Mucosa of rectum (tissue), 2 donors: Measurements from ENCODE around the gene KANSL3.
A peak's percentile ranks its signal among the peaks of the same experiment; 100 is the strongest.
"Not testable (repeated sequence)": the region's sequence is repeated elsewhere in the genome, so short reads cannot be mapped to it uniquely, and the experiment has no call there.

Experiments
- H3K27ac ChIP-seq, 2 donors: one replicate each; pipeline ENCODE4 v1.7.0; 2013; ENCODE audit warnings: inconsistent platforms in 2 of 2, low read depth in 2 of 2, low read length in 2 of 2
- H3K27me3 ChIP-seq, 2 donors: one replicate each; pipeline ENCODE4 v1.7.0; 2013; ENCODE audit warnings: low read length in 2 of 2; ENCODE audit not compliant: control insufficient read depth in 2 of 2, insufficient read depth in 2 of 2
- H3K36me3 ChIP-seq, 2 donors: one replicate each; pipeline ENCODE4 v1.7.0; 2013; ENCODE audit warnings: low read length in 2 of 2; ENCODE audit not compliant: control insufficient read depth in 2 of 2, insufficient read depth in 2 of 2
- H3K4me1 ChIP-seq, 2 donors: one replicate each; pipeline ENCODE4 v1.7.0; 2013; ENCODE audit warnings: low read length in 2 of 2, mild to moderate bottlenecking in 1 of 2; ENCODE audit not compliant: control insufficient read depth in 2 of 2, insufficient read depth in 2 of 2
- H3K4me3 ChIP-seq, 2 donors: one replicate each; pipeline ENCODE4 v1.7.0; 2013; ENCODE audit warnings: low read length in 2 of 2
- H3K9ac ChIP-seq, 2 donors: one replicate each; pipeline ENCODE4 v1.7.0; 2013; ENCODE audit warnings: low read length in 2 of 2, low read depth in 1 of 2, mild to moderate bottlenecking in 1 of 2
- H3K9me3 ChIP-seq, 2 donors: one replicate each; pipeline ENCODE4 v1.7.0; 2013; ENCODE audit warnings: low read length in 2 of 2; ENCODE audit not compliant: control insufficient read depth in 2 of 2
- donor health status: healthy.
- donor health status: Normal muscosa, but diverticular disease.

Gene KANSL3

DNA sequence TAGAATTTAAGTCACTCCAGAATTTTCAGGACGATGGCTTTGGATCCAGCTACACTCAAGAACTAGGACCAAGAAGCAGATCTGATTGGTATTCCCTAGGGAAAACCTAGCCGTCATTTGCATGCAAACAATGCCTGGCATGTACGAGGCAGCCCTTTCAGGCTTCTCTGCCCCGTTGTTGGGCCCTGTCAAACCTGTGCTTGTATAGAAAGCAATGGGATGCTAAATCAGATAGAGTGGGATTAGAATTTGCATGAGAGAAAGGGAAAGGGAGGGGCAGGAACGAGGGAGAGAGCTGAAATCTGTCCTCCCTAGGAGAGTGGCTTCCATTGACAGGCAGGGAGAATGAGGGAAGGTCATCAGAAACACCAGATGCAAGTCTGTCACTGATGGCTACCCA lies 73.0 kb downstream of the KANSL3 start:
- Histone ChIP-seq H3K27me3 (no peaks in the 10 kb centered on the region), H3K36me3 (no peaks in the 10 kb centered on the region), H3K27ac (no peak overlapping the region), H3K9me3 (no peaks in the 10 kb centered on the region), H3K9ac (no peak overlapping the region), H3K4me1 (no peaks in the 10 kb centered on the region), H3K4me3 (no peak overlapping the region)

DNA sequence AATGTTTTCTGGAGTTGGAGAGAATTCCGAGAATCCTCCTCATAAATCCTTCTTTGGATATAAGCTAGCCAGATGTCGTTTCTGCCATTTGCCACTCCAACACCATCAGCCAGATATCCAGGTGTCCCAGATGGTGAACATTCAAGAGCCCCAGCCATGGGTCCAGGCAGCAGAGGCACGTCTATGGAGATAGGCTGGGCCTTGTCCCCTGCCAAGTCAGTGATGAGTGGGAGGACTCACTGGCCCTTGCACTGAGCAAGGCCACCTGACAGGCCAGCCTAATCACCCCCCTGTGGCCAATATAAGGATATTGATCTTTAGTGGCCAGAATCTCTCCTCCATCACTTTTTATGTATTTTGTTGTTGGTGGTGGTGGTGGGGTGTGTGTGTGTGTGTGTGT lies 73.5 kb downstream of the KANSL3 start:
- Histone ChIP-seq H3K9me3 (no peaks in the 10 kb centered on the region), H3K27me3 (no peaks in the 10 kb centered on the region), H3K4me1 (no peaks in the 10 kb centered on the region), H3K36me3 (no peaks in the 10 kb centered on the region), H3K9ac (no peak overlapping the region), H3K27ac (no peak overlapping the region), H3K4me3 (no peak overlapping the region)

DNA sequence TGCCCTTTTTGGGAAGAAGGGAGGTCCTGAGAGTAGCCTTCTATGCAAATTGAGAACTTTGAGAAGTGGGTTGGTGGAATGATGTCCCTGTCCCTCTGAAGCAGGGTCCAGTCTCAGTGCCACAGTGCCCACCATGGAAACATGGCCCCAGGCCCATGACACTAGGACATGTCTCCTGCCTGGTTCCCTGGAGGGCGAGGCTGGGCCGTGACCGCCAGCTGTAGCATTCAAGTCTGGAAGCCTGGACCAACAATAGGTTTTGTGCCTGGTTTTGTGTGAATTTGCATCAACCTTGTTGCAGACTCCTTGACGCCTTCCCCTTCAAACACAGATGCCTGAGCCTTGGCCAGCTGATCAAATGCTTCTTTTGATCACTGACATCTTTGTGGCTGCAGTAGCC lies 74.1 kb downstream of the KANSL3 start:
- Histone ChIP-seq H3K36me3 (no peaks in the 10 kb centered on the region), H3K9me3 (no peaks in the 10 kb centered on the region), H3K4me1 (no peaks in the 10 kb centered on the region), H3K9ac (no peak overlapping the region), H3K27ac (no peak overlapping the region), H3K27me3 (no peaks in the 10 kb centered on the region), H3K4me3 (no peak overlapping the region)

DNA sequence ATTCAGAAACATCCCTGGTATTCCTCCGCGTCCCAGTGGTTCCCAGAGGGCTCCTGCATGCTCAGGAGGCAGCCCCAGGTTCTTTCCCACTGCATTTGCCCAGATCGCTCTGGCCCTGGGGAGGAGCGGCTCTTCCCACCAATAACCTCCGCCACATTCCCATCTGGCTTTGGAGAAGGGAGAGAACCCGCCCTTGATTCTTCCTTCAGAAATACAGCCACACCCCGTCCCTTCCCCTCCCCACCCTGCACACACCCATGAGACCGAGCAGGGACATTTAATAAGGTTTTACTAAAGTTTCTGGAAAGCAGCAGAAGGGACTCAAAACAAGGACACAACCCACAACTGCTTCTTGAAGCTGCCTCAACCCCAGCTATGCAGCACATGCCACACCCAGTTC lies 79.6 kb downstream of the KANSL3 start:
- no peaks in the 10 kb centered on the region for H3K36me3 ChIP-seq
- H3K27me3 ChIP-seq = no peaks in the 10 kb centered on the region
- no peak overlapping the region for H3K4me3 ChIP-seq
- no peak overlapping the region for H3K9ac ChIP-seq
- no peak overlapping the region for H3K27ac ChIP-seq
- no peaks in the 10 kb centered on the region for H3K9me3 ChIP-seq
- peaks cover 9 to 12% of the 10 kb centered on the region in 2 donors for H3K4me1 ChIP-seq

DNA sequence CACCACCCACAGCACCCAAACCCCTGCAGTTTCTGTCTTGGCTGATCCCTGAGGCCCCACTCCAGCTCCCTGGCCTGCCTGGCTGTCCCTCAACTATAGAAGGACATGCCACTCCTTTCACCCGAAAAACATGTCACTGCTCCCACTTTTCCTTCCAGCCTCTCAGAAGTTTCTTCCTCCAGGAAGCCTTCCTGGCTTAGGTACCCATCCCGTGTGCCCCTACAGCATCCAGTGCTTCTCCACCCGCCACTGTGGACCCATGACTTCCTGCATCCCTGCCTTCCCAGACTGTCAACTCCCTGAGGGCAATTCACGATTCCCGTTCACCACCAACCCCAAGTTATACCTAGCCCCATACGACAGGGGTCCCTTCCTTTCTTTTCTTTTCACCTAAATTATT lies 80.1 kb downstream of the KANSL3 start:
- no peak overlapping the region for H3K4me3 ChIP-seq
- H3K27me3 ChIP-seq = no peaks in the 10 kb centered on the region
- no peaks in the 10 kb centered on the region for H3K9me3 ChIP-seq
- H3K27ac ChIP-seq = no peak overlapping the region
- no peak overlapping the region for H3K9ac ChIP-seq
- H3K36me3 ChIP-seq = no peaks in the 10 kb centered on the region
- H3K4me1 ChIP-seq = peaks cover 9 to 12% of the 10 kb centered on the region in 2 donors

DNA sequence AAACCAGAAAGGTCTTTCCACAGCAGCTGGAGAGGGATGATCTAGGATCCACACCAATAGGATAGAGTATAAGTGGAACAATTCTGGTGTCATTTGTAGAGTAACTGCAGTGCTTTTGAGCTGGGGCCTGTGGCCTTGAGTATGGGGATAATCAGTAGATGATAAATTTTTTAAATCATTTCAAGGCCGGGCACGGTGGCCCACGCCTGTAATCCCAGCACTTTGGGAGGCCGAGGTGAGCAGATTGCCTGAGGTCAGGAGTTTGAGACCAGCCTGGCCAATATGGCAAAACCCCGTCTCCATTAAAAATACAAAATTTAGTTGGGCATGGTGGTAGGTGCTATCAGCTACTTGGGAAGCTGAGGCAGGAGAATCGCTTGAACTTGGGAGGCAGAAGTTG lies 80.7 kb downstream of the KANSL3 start:
- peaks cover 9 to 12% of the 10 kb centered on the region in 2 donors for H3K4me1 ChIP-seq
- not testable (repeated sequence) for H3K9me3 ChIP-seq, H3K27ac ChIP-seq, H3K27me3 ChIP-seq, H3K4me3 ChIP-seq, H3K9ac ChIP-seq, H3K36me3 ChIP-seq

DNA sequence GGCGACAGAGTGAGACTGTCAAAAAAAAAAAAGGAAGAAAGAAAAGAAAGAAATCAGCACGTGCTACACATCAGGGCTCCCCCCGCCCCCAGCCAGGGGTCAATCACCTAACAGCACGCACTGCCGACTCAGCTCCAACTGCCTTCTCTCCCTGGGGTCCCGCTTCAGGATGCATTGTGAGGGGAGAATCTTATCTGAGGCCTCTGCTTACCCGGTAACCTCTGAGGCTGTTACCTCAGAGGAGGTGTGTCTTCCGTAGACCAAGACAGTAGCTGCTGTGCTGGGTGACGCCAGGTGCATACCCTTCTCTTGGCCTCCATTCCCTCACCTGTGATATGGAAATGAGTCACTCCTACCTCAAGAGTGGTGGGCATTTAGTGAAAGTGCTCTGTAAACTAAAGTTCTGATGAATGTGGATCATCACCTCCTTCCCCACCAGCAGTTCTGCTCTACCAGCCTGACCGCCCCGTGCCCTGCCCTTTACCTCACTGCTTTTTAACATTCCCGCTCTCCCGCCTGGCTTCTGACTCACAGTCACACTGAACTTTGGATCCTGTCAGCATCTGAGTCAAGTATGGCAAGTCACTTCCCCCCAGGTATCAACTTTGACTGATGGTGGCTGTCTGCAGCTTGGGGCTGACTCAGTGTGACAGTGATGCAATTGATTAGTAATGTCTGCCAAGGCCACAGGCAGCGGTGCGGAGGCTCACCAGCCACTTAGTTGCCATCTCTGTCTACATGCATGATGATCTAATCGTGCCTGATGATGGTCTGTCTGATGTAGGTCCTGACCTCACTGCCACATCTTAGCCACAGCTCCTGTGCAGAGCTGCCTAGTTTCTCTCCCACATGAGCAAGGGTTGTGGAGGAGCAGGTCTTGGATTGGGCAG lies 81.4 kb downstream of the KANSL3 start:
- Histone ChIP-seq H3K27me3 (no peaks in the 10 kb centered on the region), H3K27ac (no peak overlapping the region), H3K9ac (no peak overlapping the region), H3K4me3 (no peak overlapping the region), H3K36me3 (no peaks in the 10 kb centered on the region), H3K4me1 (peaks cover 9 to 12% of the 10 kb centered on the region in 2 donors), H3K9me3 (no peaks in the 10 kb centered on the region)

DNA sequence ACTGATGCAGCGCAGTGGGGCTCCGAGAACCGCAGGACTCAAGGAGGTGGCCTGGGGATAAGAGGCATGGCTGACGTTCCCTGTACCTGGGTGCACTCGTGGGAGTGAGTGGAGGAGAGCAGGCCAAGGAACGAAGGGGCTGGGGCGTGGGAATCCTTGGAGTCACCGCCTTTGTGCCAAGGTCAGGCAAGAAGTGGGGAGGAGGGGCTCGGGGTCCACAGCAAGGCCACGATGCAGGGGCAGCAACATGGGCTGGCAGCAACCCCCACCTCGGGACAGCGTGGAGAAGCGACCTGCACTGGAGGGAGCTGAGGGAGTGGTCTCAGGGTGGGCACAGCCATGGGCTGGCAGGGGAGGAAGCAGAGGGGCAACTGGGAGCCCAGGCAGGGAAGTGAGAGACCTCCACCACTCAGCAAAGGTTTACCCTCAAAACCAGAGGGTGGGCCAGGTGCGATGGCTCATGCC lies 82.9 kb downstream of the KANSL3 start:
- Histone ChIP-seq H3K4me1 (peaks cover 9 to 12% of the 10 kb centered on the region in 2 donors), H3K4me3 (no peak overlapping the region), H3K27me3 (no peaks in the 10 kb centered on the region), H3K9ac (no peak overlapping the region), H3K27ac (no peak overlapping the region), H3K9me3 (no peaks in the 10 kb centered on the region), H3K36me3 (peaks cover 0 to 3% of the 10 kb centered on the region in 2 donors)

DNA sequence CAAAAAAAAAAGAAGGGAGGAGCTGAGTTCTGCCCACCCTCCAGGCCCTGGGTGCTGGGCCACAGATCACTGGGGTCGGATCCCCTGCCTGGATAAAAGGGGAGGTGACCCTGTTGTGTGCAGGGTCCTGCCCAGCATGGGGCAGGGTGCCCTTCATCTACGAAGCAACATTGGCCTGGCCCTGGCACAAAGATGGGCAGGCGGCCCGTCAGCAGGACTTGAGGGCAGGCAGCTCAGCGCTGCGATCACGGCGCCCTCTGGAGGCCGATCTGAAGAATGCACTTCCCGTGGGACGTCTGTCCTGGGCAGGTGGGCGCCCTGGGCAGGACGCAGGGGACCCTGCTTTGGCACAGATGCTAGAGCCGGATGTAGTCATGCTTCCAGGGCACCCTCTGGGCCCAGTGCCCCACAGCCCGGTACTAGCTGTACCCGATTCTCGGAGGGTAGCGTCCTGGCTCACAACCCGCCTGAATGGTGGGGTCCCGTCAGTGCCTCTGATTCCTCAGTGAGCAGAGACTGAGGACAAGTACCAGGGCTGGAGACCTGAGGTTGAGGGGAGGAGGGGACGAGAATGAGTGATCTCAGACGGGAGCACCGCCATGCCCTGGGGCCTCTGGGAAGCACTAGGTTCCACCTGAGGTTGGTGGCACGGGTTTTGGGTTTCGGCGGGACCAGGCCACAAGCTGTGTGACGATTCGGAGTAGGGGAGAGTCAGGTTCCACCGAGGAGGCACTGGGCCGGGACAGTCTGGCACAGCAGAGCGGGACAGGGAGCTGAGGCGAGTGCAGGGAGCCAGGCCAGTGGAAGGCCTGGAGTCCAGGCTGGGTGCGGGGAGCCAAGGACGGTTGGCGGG lies 83.6 kb downstream of the KANSL3 start:
- Histone ChIP-seq H3K36me3 (peaks cover 0 to 6% of the 10 kb centered on the region in 2 donors), H3K4me3 (no peak overlapping the region), H3K27me3 (no peaks in the 10 kb centered on the region), H3K9ac (peak overlapping the region; percentile 14 to 39), H3K27ac (no peak overlapping the region), H3K4me1 (peaks cover 9 to 12% of the 10 kb centered on the region in 2 donors), H3K9me3 (no peaks in the 10 kb centered on the region)

DNA sequence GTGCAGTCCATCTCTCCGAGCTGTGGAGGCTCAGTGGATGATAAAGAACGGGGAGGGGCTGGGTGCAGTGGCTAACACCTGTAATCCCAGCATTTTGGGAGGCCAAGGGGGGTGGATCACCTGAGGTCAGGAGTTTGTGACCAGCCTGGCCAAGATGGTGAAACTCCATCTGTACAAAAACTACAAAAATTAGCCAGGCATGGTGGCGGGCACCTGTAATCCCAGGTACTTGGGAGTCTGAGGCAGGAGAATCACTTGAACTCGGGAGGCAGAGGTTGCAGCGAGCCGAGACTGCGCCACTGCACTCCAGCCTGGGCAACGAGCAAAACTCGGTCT lies 84.2 kb downstream of the KANSL3 start:
- not testable (repeated sequence) for H3K4me3 ChIP-seq, H3K27me3 ChIP-seq, H3K9me3 ChIP-seq, H3K27ac ChIP-seq
- peak overlapping the region in 1 of 2 donors; percentile 39 for H3K9ac ChIP-seq
- H3K4me1 ChIP-seq = peaks cover 9 to 12% of the 10 kb centered on the region in 2 donors
- H3K36me3 ChIP-seq = peaks cover under 1 to 11% of the 10 kb centered on the region in 2 donors
